IPS-11a (cell line): Measurements from ENCODE around the gene RAPGEF2.
"Not testable (repeated sequence)": the region's sequence is repeated elsewhere in the genome, so short reads cannot be mapped to it uniquely, and the experiment has no call there.

ENCODE experiments used
- H3K4me3 ChIP-seq: one replicate; pipeline ENCODE4 v1.5.1; 2013; ENCODE audit warnings: low read depth, low read length, control low read depth

The RAPGEF2 gene

DNA sequence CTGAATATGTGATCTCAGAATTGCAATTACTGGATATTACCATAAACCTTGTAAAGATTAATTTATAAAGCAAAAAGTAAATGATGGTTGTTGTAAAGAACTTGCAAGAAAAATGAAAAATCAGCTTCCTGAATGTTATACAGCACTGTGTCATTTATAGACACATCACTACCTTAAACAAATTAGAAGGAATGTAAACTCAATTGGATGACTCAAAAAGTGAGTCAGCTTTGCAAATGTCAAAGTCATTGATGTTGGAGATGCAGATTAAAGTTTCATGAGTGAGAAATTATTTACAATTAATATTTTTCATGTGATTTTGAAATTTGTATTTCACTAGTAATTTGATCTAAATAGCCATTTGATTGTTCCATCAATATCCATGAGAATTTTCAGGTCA, 193.2 kb downstream of the RAPGEF2 start:
- H3K4me3 ChIP-seq, result no peak overlapping the region

GRCh38 chr4:159297091-159297490, 194.2 kb downstream of the RAPGEF2 start:
- no peak overlapping the region for H3K4me3 ChIP-seq

DNA sequence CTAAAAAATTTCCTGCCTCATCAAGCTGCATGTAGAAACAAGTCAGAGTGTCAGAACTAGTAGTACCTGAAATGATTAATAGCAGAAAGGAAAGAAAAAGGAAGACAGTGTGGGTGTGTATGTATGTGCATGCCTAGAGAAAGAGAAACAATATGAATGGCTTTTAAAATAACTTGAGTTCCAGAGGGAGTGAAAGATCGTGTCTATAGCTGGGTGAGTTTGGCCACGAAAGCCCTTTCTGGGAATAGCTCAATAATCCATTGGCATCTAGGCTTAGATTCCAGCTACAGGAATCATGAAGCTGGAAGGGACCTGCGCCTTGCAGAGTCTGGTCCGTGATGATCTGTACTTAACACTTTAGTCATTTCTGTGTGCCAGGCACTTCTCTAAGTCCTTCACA, 195.6 kb downstream of the RAPGEF2 start:
- no peak overlapping the region for H3K4me3 ChIP-seq

DNA sequence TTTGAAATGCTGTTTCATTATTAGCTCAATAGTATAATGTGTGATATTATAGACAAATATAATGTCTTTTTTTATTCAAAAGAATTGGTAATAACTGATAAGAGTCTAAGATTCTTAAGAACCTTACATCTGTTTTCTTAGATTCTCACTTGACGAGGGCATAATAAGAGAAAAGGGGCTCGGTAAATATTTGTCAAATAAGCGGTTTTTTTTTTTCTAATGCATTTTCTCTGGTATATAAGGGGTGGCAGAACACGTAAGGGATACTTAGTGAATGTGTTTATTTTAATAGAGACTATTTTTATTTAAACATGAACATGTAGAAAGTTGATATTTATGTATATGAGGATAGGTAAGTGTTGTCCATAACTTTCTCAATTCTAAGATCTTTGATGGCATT, 200.6 kb downstream of the RAPGEF2 start:
- no peak overlapping the region for H3K4me3 ChIP-seq

DNA sequence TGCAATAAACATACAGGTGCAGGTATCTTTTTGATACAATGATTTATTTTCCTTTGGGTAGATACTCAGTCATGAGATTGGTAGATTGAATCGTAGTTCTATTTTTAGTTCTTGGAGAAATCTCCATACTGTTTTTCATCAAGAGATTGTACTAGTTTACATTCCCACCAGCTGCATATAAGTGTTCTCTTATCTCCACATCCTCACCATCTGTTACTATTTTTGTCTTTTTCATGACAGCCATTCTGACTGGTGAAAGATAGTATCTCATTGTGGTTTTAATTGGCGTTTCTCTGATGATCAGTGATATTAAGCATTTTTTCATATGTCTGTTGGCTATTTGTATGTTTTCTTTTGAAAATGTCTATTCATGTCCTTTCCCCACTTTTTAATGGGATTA, 202.2 kb downstream of the RAPGEF2 start:
- H3K4me3 ChIP-seq, result no peak overlapping the region

DNA sequence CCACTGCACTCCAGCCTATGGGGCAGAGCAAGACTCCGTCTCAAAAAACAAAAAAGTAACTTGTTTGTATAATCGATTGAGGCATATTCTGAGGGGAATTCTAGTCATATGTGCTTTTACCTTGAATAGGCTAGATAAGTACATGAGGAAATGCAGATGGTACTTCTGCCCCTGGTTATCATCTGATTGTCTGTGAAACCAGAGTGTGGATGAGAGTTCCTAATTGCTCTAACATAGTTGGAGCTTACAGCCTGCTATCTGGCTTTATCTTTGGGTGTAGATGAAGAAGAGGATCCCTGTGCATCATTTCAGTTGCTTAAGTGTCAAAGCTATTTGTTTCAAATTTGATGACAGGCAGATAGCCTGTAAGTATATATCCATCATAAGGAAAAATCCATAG, 205.1 kb downstream of the RAPGEF2 start:
- no peak overlapping the region for H3K4me3 ChIP-seq

DNA sequence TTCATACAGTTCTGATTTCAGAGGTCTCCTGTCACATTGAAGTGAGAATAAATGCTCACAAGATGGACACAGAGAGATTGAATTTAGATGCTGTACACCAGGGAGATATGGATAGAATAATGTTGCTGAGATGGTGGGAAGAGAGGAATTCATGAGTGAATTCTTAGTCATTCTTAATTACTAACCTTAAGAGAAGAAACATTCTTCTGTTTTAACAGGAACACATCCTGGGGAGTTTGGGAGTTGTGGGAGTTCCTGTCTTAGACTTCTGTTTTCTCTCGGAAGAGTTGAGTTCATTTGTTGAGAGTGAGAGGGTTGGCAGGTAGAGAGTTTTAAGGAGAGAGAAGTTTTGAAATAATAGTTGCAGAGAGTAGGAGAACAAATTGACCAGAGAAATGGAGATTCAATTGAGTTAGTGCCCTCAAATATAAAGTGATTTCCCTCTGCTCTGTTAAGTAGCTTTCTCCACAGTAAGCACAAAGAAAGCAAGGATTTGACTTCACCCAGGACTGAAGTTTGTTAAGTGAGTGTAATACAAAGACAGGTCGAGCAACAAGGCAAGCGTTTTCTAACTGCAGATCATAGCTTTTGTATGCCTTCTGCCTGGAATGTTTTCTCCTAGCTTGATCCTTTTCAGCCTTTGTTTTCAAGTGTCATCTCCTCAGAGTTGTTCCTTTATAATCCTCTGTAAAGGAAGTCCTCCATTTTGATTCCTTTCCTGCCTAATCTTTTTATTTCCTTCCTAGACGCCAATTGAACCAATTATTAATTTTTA, 205.9 kb downstream of the RAPGEF2 start:
- no peak overlapping the region for H3K4me3 ChIP-seq

GRCh38 chr4:159312236-159312635, 209.4 kb downstream of the RAPGEF2 start:
- H3K4me3 ChIP-seq, result no peak overlapping the region

DNA sequence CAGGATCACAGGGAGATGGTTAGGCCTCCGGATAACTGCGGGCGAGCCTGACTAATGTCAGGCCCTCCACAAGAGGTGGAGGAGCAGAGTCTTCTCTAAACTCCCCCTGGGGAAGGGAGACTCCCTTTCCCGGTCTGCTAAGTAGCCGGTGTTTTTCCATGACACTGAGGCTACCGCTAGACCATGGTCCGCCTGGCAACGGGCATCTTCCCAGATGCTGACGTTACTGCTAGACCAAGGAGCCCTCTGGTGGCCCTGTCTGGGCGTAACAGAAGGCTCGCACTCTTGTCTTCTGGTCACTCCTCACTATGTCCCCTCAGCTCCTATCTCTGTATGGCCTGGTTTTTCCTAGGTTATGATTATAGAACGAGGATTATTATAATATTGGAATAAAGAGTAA, 213.0 kb downstream of the RAPGEF2 start:
- not testable (repeated sequence) for H3K4me3 ChIP-seq

DNA sequence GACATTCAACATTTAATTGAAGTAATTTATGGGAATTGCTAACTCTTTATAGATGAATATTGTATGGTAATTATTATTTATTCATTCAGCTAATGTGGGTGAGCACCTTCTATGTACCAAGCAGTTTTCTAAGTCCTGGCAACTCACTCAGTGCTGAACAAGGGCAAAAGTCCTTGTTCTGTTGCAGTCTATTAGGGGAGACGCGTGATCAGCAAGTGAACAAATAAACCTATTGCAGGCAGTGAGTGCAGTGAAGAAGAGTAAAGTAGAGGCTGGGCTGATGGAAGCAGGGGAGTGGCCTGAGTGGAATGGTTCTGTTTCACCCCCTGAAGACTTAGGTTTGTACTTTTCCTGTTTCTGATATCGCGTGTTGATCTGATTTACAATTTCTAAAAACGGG, 214.3 kb downstream of the RAPGEF2 start:
- no peak overlapping the region for H3K4me3 ChIP-seq

DNA sequence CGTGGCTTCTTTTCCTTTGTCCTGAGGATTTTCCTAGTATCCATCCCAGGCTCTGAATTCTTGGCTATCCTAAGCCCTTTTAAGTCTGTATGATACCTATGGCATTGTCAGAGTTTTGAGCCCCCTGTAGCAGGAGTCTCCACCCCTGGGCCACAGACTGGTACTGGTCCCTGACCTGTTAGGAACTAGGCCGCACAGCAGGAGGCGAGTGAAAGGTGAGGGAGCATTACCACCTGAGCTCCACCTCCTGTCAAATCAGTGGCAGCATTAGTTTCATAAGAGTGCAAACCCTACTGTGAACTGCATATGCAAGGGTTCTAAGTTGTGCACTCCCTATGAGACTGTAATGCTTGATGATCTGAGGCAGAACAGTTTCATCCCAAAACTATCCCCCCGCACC, 216.1 kb downstream of the RAPGEF2 start:
- H3K4me3 ChIP-seq, result no peak overlapping the region

DNA sequence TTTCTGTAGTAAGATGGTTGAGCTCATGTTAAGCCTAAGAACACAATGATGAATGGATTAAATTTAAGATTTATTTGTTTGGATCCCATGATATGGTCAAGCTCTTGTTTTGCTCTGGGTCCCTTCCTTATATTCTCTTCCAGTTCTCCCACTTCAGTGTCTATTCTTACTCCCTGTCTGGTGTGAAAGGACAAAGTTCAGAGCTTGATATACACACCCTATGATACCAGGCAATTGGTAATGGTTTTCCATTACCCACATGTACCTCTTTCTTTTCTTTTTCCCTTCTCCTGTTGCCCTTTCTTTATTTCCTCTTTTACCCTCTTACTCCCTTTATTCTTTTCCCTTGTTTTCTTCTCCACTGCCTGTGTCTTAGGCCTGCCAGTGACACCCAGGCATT, 223.6 kb downstream of the RAPGEF2 start:
- no peak overlapping the region for H3K4me3 ChIP-seq

- H3K4me3 ChIP-seq, result no peak overlapping the region
Observed at GRCh38 chr4:159328766-159329165, 225.9 kb downstream of the RAPGEF2 start.

GRCh38 chr4:159334461-159334860, 231.6 kb downstream of the RAPGEF2 start:
- H3K4me3 ChIP-seq, result no peak overlapping the region

DNA sequence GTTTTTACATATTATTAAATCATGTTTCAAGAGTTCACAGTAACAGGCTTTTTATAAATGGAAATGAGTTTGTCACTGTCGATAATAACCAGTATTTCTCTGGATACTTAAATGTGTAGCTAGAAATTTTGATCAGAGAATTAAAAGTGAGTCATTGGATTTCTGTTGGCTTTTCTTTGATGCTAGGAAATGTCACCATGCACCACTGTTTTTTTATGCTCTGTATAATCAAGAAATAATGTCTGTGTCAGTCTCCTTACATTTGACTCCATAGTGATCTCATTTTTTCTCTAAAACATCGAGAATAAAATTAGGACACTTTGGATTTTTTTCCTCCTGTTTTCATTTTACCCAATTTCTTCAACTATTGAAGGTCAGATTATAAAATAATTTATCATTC, 234.2 kb downstream of the RAPGEF2 start:
- H3K4me3 ChIP-seq, result no peak overlapping the region

- no peak overlapping the region for H3K4me3 ChIP-seq
Observed at GRCh38 chr4:159341522-159341921, 238.6 kb downstream of the RAPGEF2 start.

DNA sequence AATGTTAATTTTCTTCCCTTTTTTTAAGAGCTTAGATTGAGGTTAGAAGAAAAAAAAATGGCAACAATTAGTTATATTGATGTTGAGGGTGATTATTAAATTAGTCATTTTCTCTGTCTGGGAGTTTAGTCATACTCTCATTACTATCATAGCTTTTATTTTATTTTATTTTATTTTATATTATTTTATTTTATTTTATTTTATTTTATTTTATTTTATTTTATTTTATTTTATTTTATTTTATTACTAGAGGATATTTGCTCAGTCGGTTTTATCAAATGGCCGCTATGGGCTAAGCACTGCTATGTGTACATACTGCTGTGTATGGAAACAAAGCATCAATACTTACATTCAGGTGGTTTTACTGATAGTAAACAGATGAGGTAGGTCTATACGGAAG, 239.5 kb downstream of the RAPGEF2 start:
- no peak overlapping the region for H3K4me3 ChIP-seq

- no peak overlapping the region for H3K4me3 ChIP-seq
Observed at GRCh38 chr4:159343116-159343515, 240.2 kb downstream of the RAPGEF2 start.

GRCh38 chr4:159344877-159345276, 242.0 kb downstream of the RAPGEF2 start:
- H3K4me3 ChIP-seq, result no peak overlapping the region

GRCh38 chr4:159346681-159347080, 243.8 kb downstream of the RAPGEF2 start:
- no peak overlapping the region for H3K4me3 ChIP-seq

- no peak overlapping the region for H3K4me3 ChIP-seq
Observed at GRCh38 chr4:159347813-159348212, 244.9 kb downstream of the RAPGEF2 start.

DNA sequence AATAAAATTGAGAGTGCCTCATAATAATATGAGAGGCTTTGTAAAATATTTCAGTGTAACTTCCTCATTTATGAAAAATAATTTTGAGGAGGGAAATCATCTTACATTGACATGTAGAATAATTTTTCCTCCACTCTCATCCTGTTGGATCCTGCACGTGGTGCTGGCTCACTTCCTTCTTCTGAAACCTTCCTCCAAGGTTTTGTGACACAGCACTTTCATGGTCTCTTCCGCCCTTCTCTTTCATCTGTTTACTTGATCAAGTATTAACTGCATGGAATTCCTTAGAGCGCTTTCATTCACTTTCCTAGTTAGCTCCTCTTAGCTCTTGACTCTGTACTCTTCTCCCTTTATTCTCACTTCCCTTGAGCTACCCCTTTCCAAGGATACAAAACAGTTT, 246.5 kb downstream of the RAPGEF2 start:
- no peak overlapping the region for H3K4me3 ChIP-seq

DNA sequence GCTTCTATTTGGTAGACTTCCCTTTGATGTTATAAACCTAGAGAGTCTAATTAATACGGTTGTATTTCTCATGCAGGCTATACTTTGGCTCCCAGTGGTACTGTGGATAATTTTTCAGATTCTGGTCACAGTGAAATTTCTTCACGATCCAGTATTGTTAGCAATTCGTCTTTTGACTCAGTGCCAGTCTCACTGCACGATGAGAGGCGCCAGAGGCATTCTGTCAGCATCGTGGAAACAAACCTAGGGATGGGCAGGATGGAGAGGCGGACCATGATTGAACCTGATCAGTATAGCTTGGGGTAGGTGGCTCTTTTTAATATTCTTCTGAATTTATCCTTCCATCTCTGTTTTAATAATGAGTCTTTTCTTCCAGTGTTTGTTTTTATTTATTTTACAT, 249.7 kb downstream of the RAPGEF2 start:
- no peak overlapping the region for H3K4me3 ChIP-seq
